ENCODE results near the gene CPEB3. TPM values are rescaled to one million over a fixed set of nuclear protein-coding genes. Genes with fewer than 3 reads are reported as not detected.

Gene CPEB3
- polyA plus RNA-seq, 1 donor, result 4.6 TPM

- WGBS (ENCODE audit: insufficient coverage, low lambda C conversion rate), result 60% methylated on average over 1 of the region's 1 CpG
- Histone ChIP-seq H3K27me3 (ENCODE audit: control insufficient read depth, insufficient read depth, low read length) (no peaks in the 10 kb centered on the region), H3K4me1 (ENCODE audit: control insufficient read depth, insufficient read depth, low read length) (no peaks in the 10 kb centered on the region), H3K9me3 (ENCODE audit: control insufficient read depth, low read depth, low read length) (no peaks in the 10 kb centered on the region), H3K4me3 (ENCODE audit: low read length) (no peak overlapping the region), H3K36me3 (ENCODE audit: control insufficient read depth, insufficient read depth, low read length) (peaks cover 2% of the 10 kb centered on the region), H3K27ac (ENCODE audit: low read length) (no peak overlapping the region)
- DNase-seq, result no peak
These were observed 13.2 kb upstream of the CPEB3 start for GRCh38 chr10:92304061-92304460.

- Histone ChIP-seq H3K4me1 (ENCODE audit: control insufficient read depth, insufficient read depth, low read length) (no peaks in the 10 kb centered on the region), H3K4me3 (ENCODE audit: low read length) (no peak overlapping the region), H3K36me3 (ENCODE audit: control insufficient read depth, insufficient read depth, low read length) (peaks cover 2% of the 10 kb centered on the region), H3K9me3 (ENCODE audit: control insufficient read depth, low read depth, low read length) (no peaks in the 10 kb centered on the region), H3K27me3 (ENCODE audit: control insufficient read depth, insufficient read depth, low read length) (no peaks in the 10 kb centered on the region), H3K27ac (ENCODE audit: low read length) (no peak overlapping the region)
- DNase-seq, result no peak
These were observed 12.2 kb upstream of the CPEB3 start for GRCh38 chr10:92303096-92303495.

- WGBS (ENCODE audit: insufficient coverage, low lambda C conversion rate), result no CpG with 5 or more reads among the region's 6 CpGs
- Histone ChIP-seq H3K36me3 (ENCODE audit: control insufficient read depth, insufficient read depth, low read length) (peaks cover 2% of the 10 kb centered on the region), H3K9me3 (ENCODE audit: control insufficient read depth, low read depth, low read length) (no peaks in the 10 kb centered on the region), H3K4me1 (ENCODE audit: control insufficient read depth, insufficient read depth, low read length) (no peaks in the 10 kb centered on the region), H3K4me3 (ENCODE audit: low read length) (no peak overlapping the region), H3K27ac (ENCODE audit: low read length) (no peak overlapping the region), H3K27me3 (ENCODE audit: control insufficient read depth, insufficient read depth, low read length) (no peaks in the 10 kb centered on the region)
- DNase-seq, result no peak
These were observed 7.6 kb upstream of the CPEB3 start for GRCh38 chr10:92298487-92298886.

GRCh38 chr10:92291921-92292845 is 1.3 kb upstream of the CPEB3 start:
- no CpG with 5 or more reads among the region's 17 CpGs for WGBS (ENCODE audit: insufficient coverage, low lambda C conversion rate)
- Histone ChIP-seq H3K9me3 (ENCODE audit: control insufficient read depth, low read depth, low read length) (peaks cover 2% of the 10 kb centered on the region), H3K4me3 (ENCODE audit: low read length) (peak overlapping the region; percentile 99)

GRCh38 chr10:92291616-92291865 is 663 bp upstream of the CPEB3 start:
- Histone ChIP-seq H3K27me3 (ENCODE audit: control insufficient read depth, insufficient read depth, low read length) (no peaks in the 10 kb centered on the region), H3K36me3 (ENCODE audit: control insufficient read depth, insufficient read depth, low read length) (peaks cover 6% of the 10 kb centered on the region), H3K9me3 (ENCODE audit: control insufficient read depth, low read depth, low read length) (peaks cover 2% of the 10 kb centered on the region), H3K4me3 (ENCODE audit: low read length) (peak overlapping the region; percentile 99), H3K27ac (ENCODE audit: low read length) (peak overlapping the region; percentile 92), H3K4me1 (ENCODE audit: control insufficient read depth, insufficient read depth, low read length) (peaks cover 4% of the 10 kb centered on the region)
- peak in 1 of 2 donors; percentile 13 for DNase-seq
- WGBS (ENCODE audit: insufficient coverage, low lambda C conversion rate), result no CpG with 5 or more reads among the region's 10 CpGs

More at GRCh38 chr10:92291921-92292845, 1.3 kb upstream of the CPEB3 start:
- Histone ChIP-seq H3K27ac (ENCODE audit: low read length) (peak overlapping the region; percentile 47), H3K4me1 (ENCODE audit: control insufficient read depth, insufficient read depth, low read length) (peaks cover 4% of the 10 kb centered on the region), H3K27me3 (ENCODE audit: control insufficient read depth, insufficient read depth, low read length) (no peaks in the 10 kb centered on the region), H3K36me3 (ENCODE audit: control insufficient read depth, insufficient read depth, low read length) (peaks cover 6% of the 10 kb centered on the region)
- peak; percentile 26 to 61 for DNase-seq

GRCh38 chr10:92290076-92290836 is 622 bp downstream of the CPEB3 start:
- H3K9me3 ChIP-seq (ENCODE audit: control insufficient read depth, low read depth, low read length), result peaks cover 2% of the 10 kb centered on the region
- H3K4me1 ChIP-seq (ENCODE audit: control insufficient read depth, insufficient read depth, low read length), result peaks cover 4% of the 10 kb centered on the region
- peak; percentile 19 to 64 for DNase-seq
- H3K4me3 ChIP-seq (ENCODE audit: low read length), result peak overlapping the region; percentile 99
- peaks cover 6% of the 10 kb centered on the region for H3K36me3 ChIP-seq (ENCODE audit: control insufficient read depth, insufficient read depth, low read length)
- H3K27ac ChIP-seq (ENCODE audit: low read length), result peak overlapping the region; percentile 92
- no peaks in the 10 kb centered on the region for H3K27me3 ChIP-seq (ENCODE audit: control insufficient read depth, insufficient read depth, low read length)
- WGBS (ENCODE audit: insufficient coverage, low lambda C conversion rate), result 0% methylated on average over 2 of the region's 33 CpGs

- Histone ChIP-seq H3K4me1 (ENCODE audit: control insufficient read depth, insufficient read depth, low read length) (no peaks in the 10 kb centered on the region), H3K27ac (ENCODE audit: low read length) (no peak overlapping the region), H3K36me3 (ENCODE audit: control insufficient read depth, insufficient read depth, low read length) (no peaks in the 10 kb centered on the region), H3K9me3 (ENCODE audit: control insufficient read depth, low read depth, low read length) (no peaks in the 10 kb centered on the region), H3K27me3 (ENCODE audit: control insufficient read depth, insufficient read depth, low read length) (no peaks in the 10 kb centered on the region), H3K4me3 (ENCODE audit: low read length) (no peak overlapping the region)
- WGBS (ENCODE audit: insufficient coverage, low lambda C conversion rate), result 83% methylated on average over 1 of the region's 10 CpGs
- peak in 1 of 2 donors; percentile 47 for DNase-seq
These were observed 6.7 kb downstream of the CPEB3 start for GRCh38 chr10:92284112-92284704.

GRCh38 chr10:92278996-92279696 is 11.7 kb downstream of the CPEB3 start:
- WGBS (ENCODE audit: insufficient coverage, low lambda C conversion rate), result 81% methylated on average over 2 of the region's 4 CpGs
- Histone ChIP-seq H3K27me3 (ENCODE audit: control insufficient read depth, insufficient read depth, low read length) (no peaks in the 10 kb centered on the region), H3K4me3 (ENCODE audit: low read length) (no peak overlapping the region), H3K4me1 (ENCODE audit: control insufficient read depth, insufficient read depth, low read length) (no peaks in the 10 kb centered on the region), H3K9me3 (ENCODE audit: control insufficient read depth, low read depth, low read length) (no peaks in the 10 kb centered on the region), H3K36me3 (ENCODE audit: control insufficient read depth, insufficient read depth, low read length) (no peaks in the 10 kb centered on the region), H3K27ac (ENCODE audit: low read length) (no peak overlapping the region)
- DNase-seq, result no peak

- Histone ChIP-seq H3K36me3 (ENCODE audit: control insufficient read depth, insufficient read depth, low read length) (no peaks in the 10 kb centered on the region), H3K9me3 (ENCODE audit: control insufficient read depth, low read depth, low read length) (no peaks in the 10 kb centered on the region), H3K4me3 (ENCODE audit: low read length) (no peak overlapping the region), H3K27ac (ENCODE audit: low read length) (no peak overlapping the region), H3K27me3 (ENCODE audit: control insufficient read depth, insufficient read depth, low read length) (no peaks in the 10 kb centered on the region), H3K4me1 (ENCODE audit: control insufficient read depth, insufficient read depth, low read length) (no peaks in the 10 kb centered on the region)
- WGBS (ENCODE audit: insufficient coverage, low lambda C conversion rate), result 100% methylated on average over 1 of the region's 3 CpGs
- DNase-seq, result no peak
These were observed 16.8 kb downstream of the CPEB3 start for GRCh38 chr10:92274071-92274470.

GRCh38 chr10:92268748-92269147 is 22.1 kb downstream of the CPEB3 start:
- Histone ChIP-seq H3K27me3 (ENCODE audit: control insufficient read depth, insufficient read depth, low read length) (no peaks in the 10 kb centered on the region), H3K4me3 (ENCODE audit: low read length) (no peak overlapping the region), H3K27ac (ENCODE audit: low read length) (no peak overlapping the region), H3K9me3 (ENCODE audit: control insufficient read depth, low read depth, low read length) (no peaks in the 10 kb centered on the region), H3K4me1 (ENCODE audit: control insufficient read depth, insufficient read depth, low read length) (no peaks in the 10 kb centered on the region), H3K36me3 (ENCODE audit: control insufficient read depth, insufficient read depth, low read length) (no peaks in the 10 kb centered on the region)
- no peak for DNase-seq
- WGBS (ENCODE audit: insufficient coverage, low lambda C conversion rate), result 83% methylated on average over 2 of the region's 2 CpGs
